ENCODE measurements around the gene PAPOLA.
A peak's percentile ranks its signal among the peaks of the same experiment; 100 is the strongest.

The PAPOLA gene

DNA sequence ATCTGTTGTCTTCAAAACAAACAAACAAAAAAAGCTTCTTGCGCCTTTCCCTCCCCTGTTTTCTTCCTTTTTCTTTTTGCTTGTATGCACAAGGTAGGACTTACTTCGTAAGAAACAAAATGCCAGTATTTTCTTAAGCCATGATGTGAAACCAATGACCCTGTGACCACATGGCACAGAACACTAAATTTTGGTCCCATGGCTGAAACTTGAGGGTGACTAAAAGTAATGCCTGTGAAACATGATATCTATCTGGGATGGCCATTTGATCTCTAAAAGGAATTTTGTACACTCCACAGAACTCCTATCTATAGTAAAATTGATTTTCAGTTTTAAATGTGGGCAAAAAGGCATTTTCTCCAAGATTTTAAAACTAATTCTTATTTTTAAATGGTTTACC, 63.6 kb downstream of the PAPOLA start:
- no peak for DNase-seq (ENCODE audit: low read depth in 2 of 2)

DNA sequence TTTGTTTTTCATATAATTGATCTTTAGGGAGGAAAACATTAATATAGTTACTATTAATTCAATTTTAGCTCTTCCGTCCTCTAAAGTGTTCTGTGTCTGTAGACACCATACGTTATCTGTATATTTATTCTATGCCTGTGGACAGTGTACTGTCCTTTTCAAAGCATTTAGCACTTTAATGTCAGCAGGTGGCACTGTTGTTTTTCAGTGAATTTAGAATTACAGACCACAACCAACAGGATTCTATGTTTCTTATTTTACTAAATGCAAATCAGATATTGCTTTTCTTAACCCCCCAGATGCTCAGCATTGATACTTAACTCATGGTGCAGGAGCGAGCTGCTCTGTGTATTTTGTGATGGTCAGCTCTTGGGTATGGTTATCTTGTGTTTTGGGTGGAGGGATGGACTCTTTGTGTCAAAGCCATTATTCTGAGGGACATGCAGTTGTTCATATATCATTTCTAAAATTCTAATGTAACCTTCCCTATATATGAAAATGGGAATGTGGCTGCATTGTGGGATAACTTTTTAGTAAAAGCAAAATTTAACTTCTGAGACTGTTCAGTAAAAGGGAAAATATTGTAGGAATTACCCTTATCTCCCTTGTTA, 65.2 kb downstream of the PAPOLA start:
- no peak for DNase-seq (ENCODE audit: low read depth in 2 of 2)

DNA sequence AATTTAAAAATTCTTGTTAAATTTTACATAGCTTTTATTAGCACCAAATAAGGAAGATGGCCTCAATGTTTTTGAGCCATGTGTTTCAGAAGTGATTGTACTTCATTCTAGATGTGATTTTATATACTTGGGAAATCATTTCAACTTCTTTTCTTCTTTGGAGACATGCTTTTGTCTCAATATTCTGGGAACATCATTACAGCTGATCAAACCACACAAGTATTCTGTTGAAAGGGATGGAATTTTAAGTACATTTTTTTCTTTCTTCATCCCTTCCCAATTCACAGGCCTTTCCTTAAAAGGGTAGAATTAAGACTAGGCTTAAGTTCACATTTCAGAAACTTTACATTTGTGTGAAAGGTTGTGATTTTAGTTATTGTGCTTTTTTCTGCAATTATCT, 66.4 kb downstream of the PAPOLA start:
- no peak for DNase-seq (ENCODE audit: low read depth in 2 of 2)

DNA sequence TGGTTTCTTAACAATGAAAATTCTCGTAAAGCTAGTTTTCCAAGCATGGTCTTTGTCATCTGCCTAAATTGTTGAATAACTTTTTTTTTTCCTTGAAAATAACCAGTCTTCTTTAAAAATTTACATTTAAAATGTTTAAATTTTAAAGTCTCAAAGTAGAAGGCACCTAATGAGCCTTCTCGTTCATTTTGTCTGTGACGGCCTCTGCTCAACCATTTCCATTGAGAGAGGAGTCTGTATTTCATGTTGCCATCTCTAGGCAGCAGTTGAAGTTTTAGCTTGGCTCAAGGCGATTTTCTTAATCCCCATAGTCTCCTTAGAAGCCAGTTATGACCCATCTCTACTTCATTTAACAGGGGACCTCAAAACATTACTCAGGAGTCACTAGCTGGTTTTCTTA, 69.1 kb downstream of the PAPOLA start:
- DNase-seq (ENCODE audit: low read depth in 2 of 2) = no peak

DNA sequence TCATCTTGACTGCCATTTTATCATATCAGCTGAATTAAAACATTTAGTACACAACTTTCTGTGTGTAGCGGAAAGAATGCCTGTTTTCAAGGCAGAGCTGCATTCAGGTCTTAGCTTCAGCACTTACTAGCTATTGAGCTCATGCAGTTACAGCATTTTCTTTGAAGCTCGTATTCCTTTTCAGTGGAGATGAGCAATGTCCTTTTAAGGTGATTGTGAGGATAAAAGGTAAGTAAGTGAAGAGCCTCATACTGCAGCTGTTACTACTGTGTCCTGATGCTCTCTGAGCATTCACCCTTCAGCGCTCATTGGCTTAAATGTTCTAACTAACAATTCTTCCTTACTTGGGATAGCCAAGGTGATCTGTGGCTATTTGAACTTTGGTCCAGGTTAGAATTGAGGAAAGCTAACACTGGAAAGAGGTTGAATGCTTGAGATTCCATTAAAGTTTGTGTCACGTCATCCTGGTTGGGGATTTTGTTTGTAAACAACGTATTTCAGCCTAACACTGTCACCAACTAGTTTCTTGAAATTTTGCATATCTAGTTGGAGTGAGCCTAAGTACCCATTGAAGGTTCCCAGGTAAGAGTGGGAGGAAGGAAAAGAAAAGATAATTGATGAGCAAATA, 71.4 kb downstream of the PAPOLA start:
- no peak for DNase-seq (ENCODE audit: low read depth in 2 of 2)

- DNase-seq (ENCODE audit: low read depth in 2 of 2) = no peak
Measured at GRCh38 chr14:96574171-96574632, 72.0 kb downstream of the PAPOLA start.

DNA sequence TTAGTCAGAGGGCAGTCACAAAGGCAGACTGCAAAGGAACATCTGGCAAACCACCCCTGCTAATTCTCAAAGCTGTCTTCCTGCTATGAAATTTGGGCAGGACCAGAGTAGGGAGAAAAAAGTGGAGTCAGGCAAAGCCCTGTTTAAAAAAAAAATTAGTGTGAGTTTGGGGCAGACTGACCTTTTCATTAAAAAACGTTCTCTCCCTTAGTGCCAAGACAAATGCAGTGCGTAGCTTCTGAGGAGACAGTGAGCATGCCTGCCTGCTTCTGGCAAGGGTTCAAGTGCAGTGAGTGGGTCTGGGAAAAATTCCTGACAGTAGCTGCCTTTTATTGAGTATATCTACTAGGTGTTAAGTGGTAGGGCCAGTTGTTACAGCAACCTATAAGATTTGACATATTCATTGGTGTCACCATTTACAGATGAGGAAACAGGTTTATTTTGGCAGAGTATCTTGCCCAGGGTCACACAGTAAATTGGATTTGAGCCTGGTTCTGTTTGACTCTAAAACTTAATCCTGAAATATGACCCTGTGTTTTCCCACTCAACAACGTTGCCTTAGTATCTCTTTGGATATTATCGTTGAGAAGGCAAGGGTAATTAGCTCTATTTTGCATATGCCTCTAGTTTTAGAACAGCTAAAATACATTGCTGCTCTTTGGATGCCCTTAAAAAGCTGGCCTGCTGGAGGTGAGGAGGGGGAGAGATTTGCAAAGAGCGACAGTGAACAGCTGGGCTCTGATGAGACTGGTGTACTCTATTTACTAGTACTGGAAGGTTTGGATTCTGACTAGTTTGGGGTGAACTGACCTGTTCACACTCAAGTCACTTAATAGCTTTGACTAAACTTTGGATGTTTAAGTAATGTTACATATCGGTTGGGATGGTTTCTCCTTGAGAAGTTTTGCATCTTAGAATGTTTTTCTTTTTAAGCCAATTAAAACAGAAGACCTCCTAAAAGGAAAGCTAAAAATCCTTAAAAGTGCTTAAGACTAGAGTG, 72.8 kb downstream of the PAPOLA start:
- DNase-seq (ENCODE audit: low read depth in 2 of 2) = no peak

- no peak for DNase-seq (ENCODE audit: low read depth in 2 of 2)
Measured at GRCh38 chr14:96576359-96576758, 74.2 kb downstream of the PAPOLA start.

DNA sequence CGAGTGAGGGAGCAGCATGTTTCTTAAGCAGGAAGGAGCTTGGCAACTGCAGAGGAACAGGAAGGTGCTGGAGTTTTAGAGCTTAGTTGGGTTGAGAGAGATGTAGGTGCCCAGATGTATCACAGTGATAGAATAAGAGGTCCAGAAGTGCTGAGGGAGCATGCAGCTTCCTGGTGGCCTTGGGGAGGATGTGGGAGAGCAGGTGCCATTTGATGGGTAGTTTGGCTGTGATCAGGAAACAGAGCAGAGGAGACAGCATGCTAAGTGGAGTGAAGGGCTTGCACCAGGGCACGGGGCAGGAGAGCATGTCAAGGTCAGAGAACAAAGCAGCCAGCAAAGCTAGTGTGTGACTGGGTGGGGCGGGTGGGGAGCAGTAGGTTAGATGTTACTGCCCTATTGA, 74.8 kb downstream of the PAPOLA start:
- DNase-seq (ENCODE audit: low read depth in 2 of 2) = no peak

GRCh38 chr14:96578619-96579018, 76.4 kb downstream of the PAPOLA start:
- DNase-seq (ENCODE audit: low read depth in 2 of 2) = no peak

- no peak for DNase-seq (ENCODE audit: low read depth in 2 of 2)
Measured at GRCh38 chr14:96579358-96579757, 77.2 kb downstream of the PAPOLA start.

DNA sequence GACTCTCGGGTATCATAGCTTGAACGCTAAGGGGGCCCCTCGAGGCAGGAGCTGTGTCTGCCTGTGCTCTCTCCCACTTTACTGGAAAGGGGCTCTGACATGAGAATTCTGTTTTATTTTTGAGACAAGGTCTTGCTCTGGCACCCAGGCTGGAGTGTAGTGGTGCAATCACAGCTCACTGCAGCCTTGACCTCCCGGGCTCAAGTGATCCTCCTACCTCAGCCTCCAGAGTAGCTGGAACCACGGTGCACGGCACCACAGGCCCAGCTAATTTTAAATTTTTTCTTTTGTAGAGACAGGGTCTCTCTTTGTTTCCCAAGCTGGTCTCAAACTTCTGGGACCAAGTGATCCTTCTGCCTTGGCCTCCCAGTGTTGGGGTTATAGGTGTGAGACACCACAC, 77.7 kb downstream of the PAPOLA start:
- no peak for DNase-seq (ENCODE audit: low read depth in 2 of 2)

- no peak for DNase-seq (ENCODE audit: low read depth in 2 of 2)
Measured at GRCh38 chr14:96580566-96580965, 78.4 kb downstream of the PAPOLA start.

DNA sequence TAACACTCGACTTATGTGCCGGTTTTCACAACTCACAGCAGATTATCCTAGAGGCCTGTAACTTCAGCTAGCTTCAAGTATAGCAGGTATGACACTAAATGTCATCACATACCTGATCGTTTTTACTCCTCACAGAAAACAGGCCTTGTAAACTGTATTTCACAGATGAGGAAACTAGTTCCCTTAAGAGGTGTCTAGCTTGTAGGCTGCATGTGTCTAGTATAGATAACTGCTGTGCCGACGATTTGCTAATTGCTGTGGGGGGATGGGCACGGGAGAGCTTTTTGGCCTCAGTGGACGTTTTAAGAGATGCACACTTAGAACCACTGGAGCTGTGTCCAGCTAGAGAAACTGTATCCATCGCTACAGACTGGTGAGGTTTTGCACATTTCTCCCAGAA, 78.8 kb downstream of the PAPOLA start:
- DNase-seq (ENCODE audit: low read depth in 2 of 2) = no peak

- DNase-seq (ENCODE audit: low read depth in 2 of 2) = no peak
Measured at GRCh38 chr14:96581902-96582301, 79.7 kb downstream of the PAPOLA start.

- no peak for DNase-seq (ENCODE audit: low read depth in 2 of 2)
Measured at GRCh38 chr14:96582411-96582961, 80.3 kb downstream of the PAPOLA start.

GRCh38 chr14:96582995-96583394, 80.8 kb downstream of the PAPOLA start:
- no peak for DNase-seq (ENCODE audit: low read depth in 2 of 2)

GRCh38 chr14:96583569-96584041, 81.4 kb downstream of the PAPOLA start:
- DNase-seq (ENCODE audit: low read depth in 2 of 2) = no peak

GRCh38 chr14:96584199-96584906, 82.2 kb downstream of the PAPOLA start:
- peak in 1 of 2 donors; percentile 17 for DNase-seq (ENCODE audit: low read depth in 2 of 2)

DNA sequence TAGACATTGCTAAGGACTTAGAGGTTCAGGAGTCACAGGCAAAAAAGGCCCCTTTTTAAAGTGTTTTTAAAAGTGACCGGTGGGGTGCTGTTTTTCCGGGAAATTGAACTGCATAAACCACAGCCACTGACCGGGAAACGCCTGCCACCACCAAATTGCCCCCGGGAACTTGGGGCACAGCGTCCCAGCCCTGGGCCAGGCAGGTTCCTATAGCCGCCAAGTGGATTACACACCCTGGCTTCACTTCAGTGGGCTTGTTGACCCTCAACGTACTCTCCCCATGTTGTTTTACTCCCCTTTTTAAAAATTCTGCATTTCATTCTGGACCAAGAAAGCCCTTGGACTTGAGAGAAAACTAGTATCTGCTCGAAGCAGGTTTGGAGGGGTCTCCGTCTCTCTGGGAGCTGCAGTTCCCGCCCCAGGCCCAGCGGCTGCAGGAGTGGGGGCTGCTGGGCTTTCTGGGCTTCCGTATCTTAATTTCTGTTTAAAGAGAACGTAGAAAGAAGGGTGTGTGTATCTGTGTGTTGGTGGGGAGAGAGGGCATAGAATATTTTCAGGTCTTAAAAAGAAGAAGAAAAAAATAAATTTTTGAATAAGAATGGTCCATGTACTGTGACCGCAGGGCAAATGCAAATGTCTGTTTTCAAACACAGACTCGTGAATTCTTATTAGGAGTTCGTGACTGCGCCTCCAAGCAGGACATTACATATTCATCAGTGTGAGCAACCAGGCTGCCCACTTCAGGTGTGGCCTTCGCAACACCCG, 82.9 kb downstream of the PAPOLA start:
- DNase-seq (ENCODE audit: low read depth in 2 of 2) = no peak

DNA sequence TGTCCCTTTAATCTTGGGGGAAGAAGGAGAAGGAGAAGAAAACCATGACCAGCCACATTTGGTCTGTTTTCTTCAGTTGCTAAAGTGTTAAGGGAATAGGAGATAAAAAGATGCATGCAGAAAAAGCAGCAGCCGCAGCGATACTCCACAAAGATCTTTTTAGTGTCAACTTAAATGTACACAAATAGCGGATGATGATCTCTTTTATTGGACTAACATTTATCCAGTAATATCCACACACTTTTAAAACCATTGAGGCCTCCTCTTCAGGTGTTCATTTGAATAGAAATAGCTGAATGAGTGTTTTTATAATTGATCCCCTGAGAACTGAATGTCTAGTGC, 83.5 kb downstream of the PAPOLA start:
- DNase-seq (ENCODE audit: low read depth in 2 of 2) = no peak

All from stimulated activated CD4-positive, alpha-beta T cell treated with anti-CD3 and anti-CD28 coated beads, Interleukin-15, amount 100 ng/mL, for 48 hours (primary cell).